CD4-positive, alpha-beta T cell treated with Interleukin-17A for 4 hours (primary cell): Measurements from ENCODE around the gene SPESP1.
A peak's percentile ranks its signal among the peaks of the same experiment; 100 is the strongest.
"Not testable (repeated sequence)": the region's sequence is repeated elsewhere in the genome, so short reads cannot be mapped to it uniquely, and the experiment has no call there.

ENCODE experiments used
- DNase-seq: peaks from one replicate; pipeline ENCODE4 v3.0.0-alpha.2; 2020; ENCODE audit warnings: mixed read lengths

Gene SPESP1

DNA sequence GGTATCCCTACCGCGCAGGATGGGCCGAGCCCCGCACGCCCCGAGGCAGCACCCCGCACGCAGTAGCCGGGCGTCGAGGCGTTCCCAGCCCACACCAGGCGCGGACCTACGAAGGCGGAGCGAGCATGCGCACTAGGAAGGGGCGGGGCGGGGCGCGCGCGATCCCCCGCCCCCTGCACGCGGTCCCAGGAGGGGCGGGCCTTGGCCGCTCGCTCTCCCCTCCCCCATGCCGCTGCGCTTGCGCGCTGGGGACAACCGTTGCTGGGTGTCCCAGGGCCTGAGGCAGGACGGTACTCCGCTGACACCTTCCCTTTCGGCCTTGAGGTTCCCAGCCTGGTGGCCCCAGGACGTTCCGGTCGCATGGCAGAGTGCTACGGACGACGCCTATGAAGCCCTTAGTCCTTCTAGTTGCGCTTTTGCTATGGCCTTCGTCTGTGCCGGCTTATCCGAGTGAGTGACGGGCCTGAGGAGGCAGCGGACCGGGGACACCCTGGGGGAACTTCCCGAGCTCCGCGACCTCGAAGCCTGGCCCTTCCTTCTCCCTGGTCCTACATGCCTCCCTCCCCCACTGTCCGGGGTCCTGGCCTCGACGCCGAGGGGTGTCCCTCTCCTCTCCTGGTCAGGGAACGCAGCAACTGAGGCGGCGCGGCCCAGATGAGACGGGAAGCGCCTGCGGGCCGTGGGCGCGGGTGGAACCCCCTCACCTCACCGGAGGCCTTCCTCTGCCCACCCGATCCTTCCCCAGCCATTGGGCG lies at the start of gene SPESP1:
Gene SPESP1 (plus strand): TSS at position 258 of the 755 bp plus-strand sequence. CDS start 129 bp downstream, at position 387.
- DNase-seq = peak; percentile 35

DNA sequence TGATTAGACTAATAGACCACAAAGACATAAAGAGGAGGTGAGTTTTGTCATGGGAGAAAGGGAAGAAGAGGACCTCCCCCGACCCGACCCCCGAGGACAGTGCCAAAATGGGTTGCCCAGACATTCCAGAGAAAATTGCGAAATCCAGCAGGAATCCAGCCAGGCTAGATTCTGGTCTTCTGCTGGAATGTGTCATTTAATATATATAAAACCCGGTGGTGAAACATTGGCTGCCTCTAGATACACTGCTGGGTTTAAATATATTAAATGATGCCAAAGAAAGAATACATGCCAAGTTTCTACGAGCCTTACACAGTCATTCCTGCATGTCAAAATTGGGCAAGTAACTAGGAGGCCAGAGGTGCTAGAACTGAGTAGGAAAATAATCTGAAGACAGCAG lies 45.3 kb upstream of the SPESP1 start:
- no peak for DNase-seq

DNA sequence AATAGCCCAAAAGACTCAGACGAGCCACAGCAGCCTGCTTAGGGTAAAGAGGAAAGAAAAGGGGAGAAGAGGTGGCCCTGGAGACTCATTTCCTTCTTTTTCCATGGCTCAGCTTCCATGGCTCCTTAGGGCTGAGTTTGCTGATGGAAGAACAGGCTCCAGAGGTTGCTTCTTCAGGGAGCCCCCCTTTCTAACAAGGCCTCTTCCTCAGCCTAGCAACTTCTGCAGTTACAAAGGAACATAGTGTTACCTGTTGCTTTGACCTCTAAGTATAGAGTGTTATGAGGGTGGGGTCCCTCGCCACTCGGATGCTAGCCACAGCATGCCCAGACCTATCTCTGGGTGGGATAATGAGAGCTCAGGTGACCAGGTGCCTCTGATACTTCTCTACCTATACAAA lies 43.2 kb upstream of the SPESP1 start:
- DNase-seq = no peak

DNA sequence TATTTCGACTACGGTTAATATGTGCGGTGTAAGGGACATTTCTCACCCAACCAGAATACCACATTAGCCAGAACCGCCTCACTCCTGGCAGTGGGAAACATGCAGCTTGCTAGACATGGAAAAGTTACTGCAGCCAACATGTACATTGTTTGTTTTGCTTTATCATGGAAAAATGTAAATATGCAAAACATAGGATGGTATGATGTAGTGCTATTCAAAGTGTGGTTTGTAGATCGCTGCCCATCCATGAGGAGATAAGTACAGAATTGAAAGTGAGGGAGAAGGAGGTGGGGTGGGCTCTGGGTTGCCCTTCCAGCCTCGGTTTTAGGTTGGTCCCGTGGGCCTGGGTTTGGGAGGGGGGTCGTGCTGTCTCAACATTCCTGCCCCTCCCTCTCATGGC lies 42.5 kb upstream of the SPESP1 start:
- no peak for DNase-seq

DNA sequence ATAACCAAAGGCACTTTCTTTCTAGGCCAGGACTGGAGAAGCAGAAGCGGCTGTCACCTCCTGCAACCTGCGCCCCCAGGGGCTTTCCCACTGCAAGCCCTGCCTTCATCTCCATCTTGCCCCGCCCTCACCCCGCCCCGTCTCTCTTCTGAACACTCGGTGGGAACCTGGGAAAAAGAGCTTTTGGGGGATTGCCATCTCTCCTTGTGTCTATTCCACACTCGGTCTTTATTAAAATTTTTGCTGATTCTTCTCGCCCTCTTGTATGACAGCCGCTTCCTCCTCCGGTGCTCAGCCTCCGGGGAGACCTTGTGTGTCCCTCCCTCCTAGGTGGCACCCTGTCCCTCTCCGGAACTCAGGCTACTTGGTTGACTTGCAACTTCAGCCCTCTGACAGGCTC lies 41.9 kb upstream of the SPESP1 start:
- peak; percentile 7 for DNase-seq

DNA sequence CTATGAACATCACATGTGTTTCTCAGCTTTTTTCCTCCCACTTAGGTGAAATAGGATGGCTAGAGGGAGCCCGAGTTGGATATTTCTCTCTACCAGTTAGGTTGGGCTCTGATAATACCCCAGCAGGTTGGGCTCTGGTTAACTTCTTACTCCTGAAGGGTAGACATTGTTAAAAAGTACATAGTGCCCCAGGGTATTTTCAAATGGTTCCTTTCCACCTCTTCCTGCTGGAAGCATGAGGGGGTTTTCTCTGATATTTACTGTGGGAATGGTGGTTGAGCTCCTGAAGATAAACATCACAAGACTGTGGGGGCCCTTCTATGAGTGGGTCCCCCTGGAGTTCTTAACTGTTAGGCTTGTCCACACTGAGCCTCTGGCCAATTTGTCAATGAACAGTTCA lies 36.1 kb upstream of the SPESP1 start:
- DNase-seq = no peak

DNA sequence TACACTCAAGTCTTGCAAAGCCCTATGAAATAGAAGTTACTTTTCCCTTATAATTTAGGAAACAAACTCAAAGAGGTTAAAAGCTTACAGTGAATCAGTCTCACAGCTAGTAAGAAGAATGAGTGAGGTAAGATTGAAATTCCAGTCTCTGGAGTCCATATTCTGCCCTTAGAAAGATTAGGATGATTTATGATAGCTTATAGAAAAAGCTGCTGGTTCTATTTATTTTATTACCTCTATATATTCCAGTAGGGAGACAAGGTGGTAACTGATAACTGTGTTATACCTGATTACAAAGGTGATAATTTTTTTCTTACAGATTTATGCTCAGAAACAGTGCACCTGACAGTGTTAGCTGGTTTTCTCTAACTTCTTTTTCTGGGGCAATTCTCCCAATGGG lies 34.1 kb upstream of the SPESP1 start:
- DNase-seq = no peak

DNA sequence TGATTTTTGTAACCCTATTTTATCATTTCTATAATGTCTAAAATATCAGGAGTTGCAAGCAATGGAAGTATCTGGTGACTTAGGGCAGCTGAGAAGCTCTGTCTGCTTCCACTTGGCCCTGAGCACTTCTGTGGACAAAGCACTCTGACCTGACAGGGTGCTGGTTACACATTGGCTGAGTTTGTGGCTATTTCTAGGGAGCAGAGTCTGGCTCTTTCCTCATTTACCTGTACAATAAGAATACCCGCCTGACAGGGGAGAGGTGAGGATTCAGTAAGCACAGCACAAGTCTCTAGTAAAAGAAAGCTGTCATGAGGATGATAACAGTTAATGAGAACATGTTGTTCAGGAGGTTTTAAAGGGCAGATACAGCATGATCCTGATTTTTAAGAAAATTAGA lies 33.3 kb upstream of the SPESP1 start:
- DNase-seq = no peak

DNA sequence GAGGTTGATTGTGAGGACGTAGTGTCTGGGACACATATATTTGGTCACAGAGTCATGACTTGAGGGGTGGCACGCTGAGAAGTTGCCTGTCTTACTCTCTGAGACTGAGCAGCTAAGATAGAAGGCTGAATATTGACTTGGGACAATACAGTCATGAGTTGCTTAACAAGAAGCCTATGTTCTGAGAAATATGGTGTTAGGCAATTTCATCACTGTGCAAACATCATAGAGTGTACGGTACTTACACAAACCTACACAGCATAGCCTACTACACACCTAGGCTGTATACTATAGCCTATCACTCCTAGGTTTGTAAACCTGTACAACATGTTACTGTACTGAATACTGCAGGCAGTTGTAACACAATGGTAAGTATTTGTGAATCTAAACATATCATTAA lies 30.3 kb upstream of the SPESP1 start:
- DNase-seq = no peak

DNA sequence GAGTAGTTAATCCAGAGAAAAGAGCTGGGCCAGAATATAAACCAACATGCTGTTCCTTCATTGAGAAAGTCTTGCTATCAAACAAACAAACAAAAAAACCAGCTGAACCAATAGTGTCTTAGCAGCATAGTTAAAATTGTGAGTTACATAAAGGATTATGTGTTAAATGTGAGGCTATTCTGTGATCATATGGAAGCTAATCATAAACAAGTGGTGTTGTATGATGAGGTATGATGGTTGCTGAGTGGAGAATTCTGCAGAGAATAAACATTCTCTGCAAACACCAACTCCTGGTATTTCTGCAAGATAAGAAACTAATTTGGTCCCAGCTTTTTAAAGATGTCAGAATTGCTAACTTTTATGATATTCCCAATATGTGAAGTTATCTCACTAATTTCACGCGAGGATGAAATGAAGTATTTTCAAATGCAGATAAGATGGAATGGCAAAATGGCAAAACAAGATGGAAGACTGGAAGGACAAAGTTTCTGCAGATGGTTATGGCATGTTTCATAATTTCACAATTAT lies 22.9 kb upstream of the SPESP1 start:
- no peak for DNase-seq

DNA sequence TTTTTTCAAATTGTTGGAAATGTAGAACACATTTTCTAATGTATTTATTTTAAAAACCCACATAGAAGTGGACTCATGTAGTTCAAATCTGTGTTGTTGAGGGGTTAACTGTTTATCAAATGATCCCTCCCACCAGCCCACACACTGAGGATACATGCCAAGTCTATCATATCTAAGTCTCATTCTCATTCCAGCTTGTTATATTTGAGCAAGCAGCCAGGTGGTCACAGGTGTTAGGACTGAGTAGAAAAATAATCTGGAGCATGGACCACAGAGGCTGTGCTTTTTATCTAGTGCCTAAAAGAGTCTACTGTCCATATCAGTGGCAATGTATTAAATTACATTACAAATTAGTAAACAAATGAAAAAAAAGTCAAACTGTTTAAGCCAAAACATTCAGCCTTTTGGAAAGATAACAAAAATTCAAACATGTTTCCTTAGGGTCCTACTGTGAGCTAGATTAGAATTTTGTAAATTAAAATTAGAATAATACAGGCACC lies 20.7 kb upstream of the SPESP1 start:
- DNase-seq = no peak

DNA sequence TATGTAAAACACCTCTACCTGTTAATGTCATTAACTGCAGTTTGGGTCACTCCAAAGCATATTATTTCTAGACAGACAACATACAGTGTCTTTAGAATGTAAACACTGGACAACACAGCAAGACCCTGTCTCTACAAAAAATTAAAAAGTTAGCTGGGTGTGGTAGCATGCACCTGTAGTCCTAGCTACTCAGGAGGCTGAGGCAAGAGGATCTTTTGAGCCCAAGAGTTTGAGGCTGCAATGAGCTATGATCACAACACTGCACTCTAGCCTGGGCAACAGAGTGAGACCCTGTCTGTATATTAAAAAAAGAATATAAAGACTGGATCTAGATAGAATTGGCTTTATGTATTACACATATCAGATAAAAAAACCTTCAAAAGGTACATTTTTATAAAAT lies 20.0 kb upstream of the SPESP1 start:
- no peak for DNase-seq

DNA sequence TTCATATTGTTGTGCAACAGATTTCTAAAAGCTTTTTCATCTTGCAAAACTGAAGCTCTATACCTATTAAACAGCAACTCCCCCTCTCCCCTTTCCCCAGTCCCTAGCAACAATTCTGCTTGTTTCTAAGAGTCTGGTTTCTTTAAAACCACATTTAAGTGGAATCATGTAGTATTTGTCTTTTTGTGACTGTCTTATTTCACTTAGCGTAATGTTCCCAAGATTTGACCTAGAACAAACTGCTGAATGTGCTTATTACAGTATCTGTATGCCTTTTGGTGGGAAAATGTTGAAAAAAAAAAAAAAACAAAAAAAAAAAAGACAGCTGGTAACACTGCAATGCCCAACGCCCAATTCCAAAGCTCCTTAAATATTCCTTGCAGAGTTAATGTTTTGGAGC lies 19.5 kb upstream of the SPESP1 start:
- no peak for DNase-seq

DNA sequence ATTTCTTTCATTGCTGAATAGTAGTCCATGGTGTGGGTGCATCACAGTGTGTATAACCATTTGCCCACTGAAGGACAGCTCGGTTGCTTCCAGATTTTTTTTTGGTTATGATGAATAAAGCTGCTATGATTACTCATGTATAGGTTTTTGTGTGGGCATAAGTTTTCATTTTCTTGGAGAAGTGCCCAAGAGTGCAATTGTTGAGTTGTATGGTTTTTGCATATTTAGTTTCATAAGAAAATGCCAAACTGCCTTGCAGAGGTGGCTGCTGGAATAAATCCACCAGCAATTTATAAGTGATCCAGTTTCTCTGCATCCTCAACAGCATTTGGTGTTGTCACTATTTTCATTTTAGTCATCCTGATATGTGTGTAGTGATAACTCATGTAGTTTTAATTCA lies 8.4 kb upstream of the SPESP1 start:
- no peak for DNase-seq

DNA sequence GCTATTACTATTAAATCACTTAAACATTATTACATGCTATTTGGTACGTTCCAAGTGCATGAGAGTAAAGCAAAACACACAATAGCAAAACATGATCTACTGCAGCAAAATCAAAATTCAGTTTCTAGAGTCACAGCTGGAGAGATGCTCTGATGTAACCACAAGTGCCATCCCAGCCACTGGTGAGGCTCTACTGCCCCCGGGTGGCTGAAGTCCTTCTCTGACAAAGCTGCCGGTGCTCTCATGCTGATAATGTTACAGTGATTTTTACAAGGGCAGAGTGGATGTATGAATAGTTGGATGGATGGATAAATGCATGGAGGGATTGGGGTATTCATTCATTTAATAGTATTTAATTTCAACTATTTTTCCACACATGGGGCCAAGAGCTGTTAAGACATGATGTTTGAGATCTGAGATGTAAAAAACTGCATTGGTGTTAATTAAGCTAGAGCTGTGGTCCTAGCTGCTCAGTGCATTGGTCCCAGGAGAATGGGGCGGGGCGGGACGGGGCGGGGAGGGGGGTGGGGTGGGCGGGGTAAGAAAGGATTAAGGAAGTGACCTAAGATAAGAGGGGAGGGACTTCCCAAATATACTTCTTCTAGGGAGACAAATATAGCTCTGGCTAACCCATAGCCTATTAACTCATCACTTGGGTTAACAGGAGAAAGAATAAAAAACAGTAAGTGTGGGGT lies 5.3 kb upstream of the SPESP1 start:
- peak; percentile 62 for DNase-seq

DNA sequence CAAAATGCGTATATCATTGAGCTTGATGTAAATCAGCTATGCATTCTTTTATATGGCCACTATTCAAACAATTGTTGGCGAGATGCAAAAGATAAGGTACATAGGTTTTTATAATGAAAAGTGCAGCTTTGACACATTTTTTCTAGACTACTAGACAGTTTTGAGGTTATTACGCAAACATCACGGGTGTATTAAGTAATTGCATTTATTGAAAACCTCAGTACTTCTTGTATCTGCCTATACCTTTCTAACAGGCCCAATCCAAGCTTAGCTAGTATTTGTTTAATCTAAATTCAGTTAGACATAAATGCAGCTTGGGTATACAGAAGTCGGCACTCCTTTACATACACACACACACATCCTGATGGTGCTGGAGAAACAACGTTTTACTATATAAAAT lies 2.7 kb downstream of the SPESP1 start:
- DNase-seq = no peak

DNA sequence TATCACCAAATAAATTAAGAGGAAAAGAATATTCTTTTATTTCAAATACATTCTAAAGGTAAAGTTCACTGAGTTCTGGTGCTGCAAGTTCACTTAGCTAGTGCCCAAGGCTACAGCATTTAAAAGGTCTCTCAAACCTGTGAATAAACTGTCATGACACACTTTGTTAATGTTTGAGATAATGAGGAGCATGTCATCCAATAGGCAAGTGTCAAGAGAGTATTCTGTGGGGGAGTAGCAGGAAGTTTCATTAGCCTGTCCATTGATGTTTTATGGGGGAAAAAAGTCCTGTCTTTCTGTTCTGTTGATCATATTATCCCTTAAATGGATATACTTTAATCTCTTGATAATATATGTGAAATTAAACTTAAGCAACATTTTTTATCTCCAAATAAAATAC lies 4.0 kb downstream of the SPESP1 start:
- DNase-seq = no peak

DNA sequence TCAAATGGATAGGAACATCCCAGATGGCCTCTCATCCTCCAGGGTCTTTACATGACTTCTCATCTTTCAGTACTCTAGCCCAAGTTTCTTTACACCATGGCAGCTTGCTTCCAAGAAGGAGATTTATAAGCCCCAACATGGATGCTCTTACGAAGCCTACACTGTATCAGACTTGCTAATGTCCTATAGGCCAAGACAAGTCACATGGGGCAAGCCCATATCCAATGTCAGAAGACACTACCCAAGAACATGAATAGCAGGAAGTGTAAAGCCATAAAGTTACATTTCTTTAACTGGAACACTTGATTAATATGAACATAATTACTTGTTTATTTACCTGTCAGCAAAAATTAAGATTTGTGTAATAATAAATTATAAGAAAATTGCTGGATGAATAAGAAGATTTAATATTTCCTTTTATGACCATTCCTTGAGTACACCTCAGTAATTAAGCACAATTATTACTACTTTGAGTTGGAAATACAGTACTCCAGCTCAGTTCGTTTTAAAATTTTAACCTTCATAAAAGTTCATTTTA lies 5.1 kb downstream of the SPESP1 start:
- DNase-seq = no peak

DNA sequence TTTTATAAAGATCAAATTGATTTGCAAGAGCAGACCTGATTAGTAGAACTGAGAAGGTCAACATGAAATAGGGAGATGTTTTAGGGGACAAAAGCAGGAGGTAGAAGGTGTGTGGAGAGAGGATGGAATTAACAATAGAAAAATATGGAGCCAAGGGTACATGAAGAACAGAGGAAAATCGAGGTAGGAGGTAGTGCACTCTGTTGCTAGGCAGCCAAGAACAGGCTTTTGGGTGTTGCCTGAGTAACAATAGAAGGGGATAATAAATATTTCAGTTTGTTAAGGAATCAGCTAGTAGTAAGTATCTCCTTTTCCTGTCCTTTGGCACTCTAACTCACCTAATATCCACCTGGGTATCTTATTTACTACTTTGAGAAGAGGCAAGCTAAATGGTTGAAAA lies 9.2 kb downstream of the SPESP1 start:
- no peak for DNase-seq

DNA sequence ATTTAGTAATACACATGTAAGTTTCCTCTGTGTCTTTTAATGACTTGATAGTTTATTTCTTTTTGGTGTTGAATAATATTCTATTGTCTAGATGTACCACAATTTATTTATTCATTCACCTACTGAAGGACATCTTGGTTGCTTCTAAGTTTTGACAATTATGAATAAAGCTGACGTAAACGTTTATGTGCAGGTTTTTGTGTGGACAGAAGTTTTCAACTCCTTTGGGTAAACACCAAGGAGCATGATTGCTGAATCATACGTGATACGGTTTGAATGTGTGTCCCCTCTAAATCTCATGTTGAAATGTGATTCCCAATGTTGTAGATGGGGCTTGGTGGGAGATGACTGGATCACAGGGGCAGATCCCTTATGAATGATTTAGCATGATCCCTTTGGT lies 21.5 kb downstream of the SPESP1 start:
- DNase-seq = no peak

DNA sequence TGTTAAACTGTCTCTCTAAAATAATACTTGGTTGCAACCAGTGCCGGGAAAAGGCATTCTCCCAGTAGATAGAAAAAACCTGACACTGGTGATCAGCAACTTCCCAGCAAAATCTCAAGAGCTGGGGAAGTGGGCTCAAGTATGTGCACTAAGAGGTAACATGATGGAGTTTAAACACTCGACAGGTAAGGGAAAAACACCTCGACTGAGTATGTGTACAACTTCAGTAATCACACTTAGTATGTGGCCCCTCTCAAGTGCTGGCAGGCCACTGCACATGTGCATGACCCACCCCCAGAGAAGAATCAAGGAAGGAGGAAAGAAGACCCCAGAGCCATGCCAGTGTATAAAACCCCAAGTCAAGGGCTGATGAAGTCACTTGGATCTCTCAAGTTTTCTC lies 27.4 kb downstream of the SPESP1 start:
- no peak for DNase-seq

DNA sequence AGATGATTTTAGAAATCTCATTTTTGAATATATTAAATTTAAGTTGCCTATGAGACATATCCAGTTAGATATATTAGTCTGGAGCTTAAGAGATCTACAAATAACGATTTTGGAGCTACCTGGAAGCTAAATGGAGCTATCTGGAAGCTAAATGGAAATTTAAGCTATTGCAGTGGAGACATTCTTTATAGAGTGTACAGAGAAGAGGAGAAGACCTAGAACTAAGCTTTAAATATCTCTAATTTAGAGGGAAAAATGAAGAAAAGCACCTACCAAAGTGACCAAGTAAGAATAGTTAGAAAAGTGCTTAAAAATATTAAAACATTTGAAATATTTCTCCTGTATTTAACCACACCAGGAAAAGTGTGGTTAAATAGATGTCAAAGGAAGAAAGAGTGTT lies 28.3 kb downstream of the SPESP1 start:
- DNase-seq = no peak

DNA sequence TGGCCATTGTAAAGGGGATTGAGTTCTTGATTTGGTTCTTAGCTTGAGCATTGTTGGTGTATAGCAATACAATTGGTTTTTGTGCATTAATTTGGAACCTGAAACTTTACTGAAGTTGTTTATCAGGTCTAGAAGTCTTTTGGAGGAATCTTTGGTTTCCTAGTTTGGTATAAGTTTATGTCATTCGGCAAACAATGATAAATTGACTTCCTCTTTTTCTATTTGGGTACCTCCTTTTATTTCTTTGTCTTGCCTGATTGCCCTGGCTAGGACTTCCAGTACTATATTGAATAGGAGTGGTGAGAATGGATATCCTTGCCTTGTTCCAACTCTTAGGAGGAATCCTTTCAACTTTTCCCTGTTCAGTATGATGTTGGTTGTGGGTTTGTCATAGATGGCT lies 32.1 kb downstream of the SPESP1 start:
- DNase-seq = no peak

DNA sequence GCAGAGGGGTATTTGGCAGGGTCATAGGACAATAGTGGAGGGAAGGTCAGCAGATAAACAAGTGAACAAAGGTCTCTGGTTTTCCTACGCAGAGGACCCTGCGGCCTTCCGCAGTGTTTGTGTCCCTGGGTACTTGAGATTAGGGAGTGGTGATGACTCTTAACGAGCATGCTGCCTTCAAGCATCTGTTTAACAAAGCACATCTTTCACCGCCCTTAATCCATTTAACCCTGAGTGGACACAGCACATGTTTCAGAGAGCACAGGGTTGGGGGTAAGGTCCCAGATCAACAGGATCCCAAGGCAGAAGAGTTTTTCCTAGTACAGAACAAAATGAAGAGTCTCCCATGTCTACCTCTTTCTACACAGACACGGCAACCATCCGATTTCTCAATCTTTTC lies 33.4 kb downstream of the SPESP1 start:
- DNase-seq = not testable (repeated sequence)
